Parathyroid adenoma (tissue), 2 donors: ENCODE measurements around the gene CNTNAP4.

ENCODE experiments used
- H2AFZ ChIP-seq: fragments of 300-600 bp; sonication (generic); one replicate; pipeline ENCODE4 v1.7.0; 2017; ENCODE audit warnings: antibody characterized with exemption, mild to moderate bottlenecking
- H3K27ac ChIP-seq: fragments of 300-600 bp; sonication (generic); one replicate; pipeline ENCODE4 v1.7.0; 2017
- H3K27me3 ChIP-seq: fragments of 300-600 bp; sonication (generic); one replicate; pipeline ENCODE4 v1.7.0; 2017; ENCODE audit warnings: low read length; ENCODE audit not compliant: control insufficient read depth, insufficient read depth
- H3K36me3 ChIP-seq: fragments of 300-600 bp; sonication (generic); one replicate; pipeline ENCODE4 v1.7.0; 2017; ENCODE audit warnings: low read length; ENCODE audit not compliant: control insufficient read depth, insufficient read depth
- H3K4me1 ChIP-seq: fragments of 300-600 bp; sonication (generic); one replicate; pipeline ENCODE4 v1.7.0; 2017; ENCODE audit warnings: control low read depth
- H3K4me2 ChIP-seq: fragments of 300-600 bp; sonication (generic); one replicate; pipeline ENCODE4 v1.7.0; 2017; ENCODE audit warnings: low read length
- H3K4me3 ChIP-seq: fragments of 300-600 bp; sonication (generic); one replicate; pipeline ENCODE4 v1.7.0; 2017; ENCODE audit warnings: low read depth, low read length
- H3K79me2 ChIP-seq: fragments of 300-600 bp; sonication (generic); one replicate; pipeline ENCODE4 v1.7.0; 2017; ENCODE audit warnings: control low read depth
- H3K9ac ChIP-seq: fragments of 300-600 bp; sonication (generic); one replicate; pipeline ENCODE4 v1.7.0; 2017; ENCODE audit warnings: mild to moderate bottlenecking
- H3K9me3 ChIP-seq: fragments of 300-600 bp; sonication (generic); one replicate; pipeline ENCODE4 v1.7.0; 2017; ENCODE audit warnings: low read length; ENCODE audit not compliant: control insufficient read depth
- CTCF ChIP-seq: fragments of 300-600 bp; sonication (generic); IDR thresholded peaks from one replicate; pipeline ENCODE4 v1.7.0; 2017; ENCODE audit warnings: antibody characterized with exemption, mild to moderate bottlenecking
- donor health status: primary hyperparathyroidism.

CNTNAP4 gene

GRCh38 chr16:76311260-76311659 lies 34.1 kb downstream of the CNTNAP4 start:
- no peak for TF ChIP-seq CTCF

DNA sequence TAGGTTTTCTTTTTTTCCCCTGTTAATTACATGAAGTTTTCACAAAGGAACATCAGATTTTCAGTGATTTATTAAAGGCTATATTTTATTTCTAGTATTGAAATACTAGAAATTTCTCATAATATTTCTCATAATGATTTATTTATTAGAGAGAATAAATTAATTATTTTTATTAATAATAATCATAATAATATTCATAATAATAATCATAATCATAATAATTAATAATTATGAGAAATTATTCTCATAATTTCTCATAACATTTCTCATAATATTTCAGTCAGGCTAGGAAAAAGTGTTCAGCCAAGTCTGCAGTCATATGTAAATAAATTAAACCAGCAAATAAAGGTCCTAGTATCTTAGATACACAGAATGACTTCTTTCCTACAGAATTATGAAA lies 41.4 kb downstream of the CNTNAP4 start:
- Histone ChIP-seq H3K27ac (no peak overlapping the region), H3K4me2 (no peak overlapping the region), H2AFZ (no peak overlapping the region), H3K36me3 (no peaks in the 10 kb centered on the region), H3K79me2 (no peaks in the 10 kb centered on the region), H3K9me3 (no peaks in the 10 kb centered on the region), H3K4me1 (no peaks in the 10 kb centered on the region), H3K27me3 (no peaks in the 10 kb centered on the region), H3K4me3 (no peak overlapping the region), H3K9ac (no peak overlapping the region)
- TF ChIP-seq CTCF: no peak

More at GRCh38 chr16:76311260-76311659, 34.1 kb downstream of the CNTNAP4 start:
- Histone ChIP-seq H3K9me3 (no peaks in the 10 kb centered on the region), H3K27me3 (no peaks in the 10 kb centered on the region), H3K4me1 (no peaks in the 10 kb centered on the region), H3K36me3 (no peaks in the 10 kb centered on the region), H3K4me3 (no peak overlapping the region), H3K9ac (no peak overlapping the region), H2AFZ (no peak overlapping the region), H3K27ac (no peak overlapping the region), H3K4me2 (no peak overlapping the region), H3K79me2 (no peaks in the 10 kb centered on the region)

GRCh38 chr16:76329106-76329505 lies 51.9 kb downstream of the CNTNAP4 start:
- H3K36me3 ChIP-seq: no peaks in the 10 kb centered on the region
- H3K9me3 ChIP-seq: no peaks in the 10 kb centered on the region
- H3K79me2 ChIP-seq: no peaks in the 10 kb centered on the region
- no peak overlapping the region for H2AFZ ChIP-seq
- H3K4me3 ChIP-seq: no peak overlapping the region
- H3K27me3 ChIP-seq: no peaks in the 10 kb centered on the region
- no peaks in the 10 kb centered on the region for H3K4me1 ChIP-seq
- H3K9ac ChIP-seq: no peak overlapping the region
- no peak for TF ChIP-seq CTCF
- H3K27ac ChIP-seq: no peak overlapping the region
- no peak overlapping the region for H3K4me2 ChIP-seq

DNA sequence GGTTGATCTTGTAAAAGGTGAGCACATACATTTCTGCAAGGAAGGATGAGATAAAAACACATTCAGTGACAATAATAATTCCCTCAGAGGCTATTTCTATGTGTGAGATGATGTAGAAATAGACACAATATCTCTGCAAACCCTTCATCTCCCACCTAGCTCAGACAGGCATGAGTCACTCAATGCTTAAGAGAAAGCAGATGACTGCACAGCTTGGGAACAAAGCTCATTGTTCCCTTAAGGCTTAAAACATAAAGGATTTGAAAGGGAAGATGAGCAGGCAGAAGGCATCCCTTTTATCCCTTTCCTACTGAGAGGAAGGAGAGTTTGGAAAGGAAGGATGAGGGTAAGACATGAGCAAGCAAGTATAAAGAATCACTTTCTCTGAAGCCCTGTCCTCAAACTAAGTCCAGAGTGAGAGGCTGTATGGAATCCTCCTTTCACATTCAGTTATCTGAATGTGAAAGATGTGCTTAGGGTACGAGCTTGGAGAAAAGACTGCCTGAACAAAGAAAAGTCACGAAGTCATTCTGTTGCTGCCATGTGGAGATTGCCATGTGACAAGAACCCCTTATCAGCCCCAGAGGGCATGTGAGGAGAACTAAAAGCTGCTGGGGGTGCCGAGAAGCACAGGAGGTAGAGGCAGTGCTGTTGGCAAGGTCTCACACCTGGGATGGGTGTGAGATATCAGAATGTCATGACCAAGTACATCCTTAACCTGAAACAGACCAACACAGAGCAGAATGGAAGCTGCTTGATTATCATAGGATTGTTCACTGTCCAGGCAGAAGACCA lies 58.2 kb downstream of the CNTNAP4 start:
- H3K27ac ChIP-seq: no peak overlapping the region
- no peaks in the 10 kb centered on the region for H3K4me1 ChIP-seq
- no peak for TF ChIP-seq CTCF
- no peak overlapping the region for H3K9ac ChIP-seq
- H3K79me2 ChIP-seq: no peaks in the 10 kb centered on the region
- H3K36me3 ChIP-seq: no peaks in the 10 kb centered on the region
- no peak overlapping the region for H3K4me3 ChIP-seq
- no peak overlapping the region for H2AFZ ChIP-seq
- no peak overlapping the region for H3K4me2 ChIP-seq
- no peaks in the 10 kb centered on the region for H3K9me3 ChIP-seq
- H3K27me3 ChIP-seq: no peaks in the 10 kb centered on the region

DNA sequence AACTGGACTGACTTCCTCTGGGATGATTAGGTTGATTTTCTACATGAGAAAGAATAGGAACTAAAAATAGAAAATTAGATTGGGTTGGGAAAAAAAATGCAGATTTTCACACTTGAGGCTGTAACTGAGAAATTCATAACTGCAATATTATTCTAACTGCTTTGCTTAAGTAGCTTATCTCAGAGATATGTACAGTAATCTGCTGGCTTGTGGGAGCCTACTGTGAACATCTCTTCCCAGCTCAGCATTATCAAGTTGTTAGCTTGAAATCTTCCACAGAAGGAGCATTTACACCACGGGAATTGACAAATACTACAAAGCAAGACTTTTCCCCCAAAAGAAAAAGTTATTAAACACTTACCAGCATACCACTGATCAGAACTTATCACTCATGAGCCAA lies 58.9 kb downstream of the CNTNAP4 start:
- H2AFZ ChIP-seq: no peak overlapping the region
- no peaks in the 10 kb centered on the region for H3K4me1 ChIP-seq
- H3K27me3 ChIP-seq: no peaks in the 10 kb centered on the region
- H3K36me3 ChIP-seq: no peaks in the 10 kb centered on the region
- no peaks in the 10 kb centered on the region for H3K9me3 ChIP-seq
- no peak overlapping the region for H3K27ac ChIP-seq
- no peak for TF ChIP-seq CTCF
- no peak overlapping the region for H3K9ac ChIP-seq
- H3K4me3 ChIP-seq: no peak overlapping the region
- no peak overlapping the region for H3K4me2 ChIP-seq
- no peaks in the 10 kb centered on the region for H3K79me2 ChIP-seq
